ENCODE measurements around the gene IGF1R.

The IGF1R gene

DNA sequence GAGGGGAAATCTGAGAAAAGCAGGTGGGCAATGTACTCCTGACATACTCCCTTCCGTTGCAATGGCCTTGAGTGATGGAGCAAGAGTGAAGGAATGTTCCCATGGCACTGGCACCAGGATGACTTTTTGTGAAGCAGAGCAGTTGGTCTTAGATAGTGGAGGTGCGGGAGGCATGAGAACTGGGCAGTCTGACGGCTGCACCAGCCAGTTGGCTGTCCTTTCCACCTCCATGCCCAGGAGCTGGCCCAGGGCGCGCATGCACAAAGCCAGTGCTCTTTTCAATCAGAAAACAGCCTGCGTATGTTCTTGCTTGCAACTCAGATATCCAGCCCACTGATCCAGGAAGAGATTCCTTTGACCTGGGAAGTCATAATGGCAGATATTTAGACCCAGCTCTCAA is 222.4 kb downstream of the IGF1R start:
- no peak for DNase-seq

GRCh38 chr15:98872774-98873173 is 224.4 kb downstream of the IGF1R start:
- no peak for DNase-seq

DNA sequence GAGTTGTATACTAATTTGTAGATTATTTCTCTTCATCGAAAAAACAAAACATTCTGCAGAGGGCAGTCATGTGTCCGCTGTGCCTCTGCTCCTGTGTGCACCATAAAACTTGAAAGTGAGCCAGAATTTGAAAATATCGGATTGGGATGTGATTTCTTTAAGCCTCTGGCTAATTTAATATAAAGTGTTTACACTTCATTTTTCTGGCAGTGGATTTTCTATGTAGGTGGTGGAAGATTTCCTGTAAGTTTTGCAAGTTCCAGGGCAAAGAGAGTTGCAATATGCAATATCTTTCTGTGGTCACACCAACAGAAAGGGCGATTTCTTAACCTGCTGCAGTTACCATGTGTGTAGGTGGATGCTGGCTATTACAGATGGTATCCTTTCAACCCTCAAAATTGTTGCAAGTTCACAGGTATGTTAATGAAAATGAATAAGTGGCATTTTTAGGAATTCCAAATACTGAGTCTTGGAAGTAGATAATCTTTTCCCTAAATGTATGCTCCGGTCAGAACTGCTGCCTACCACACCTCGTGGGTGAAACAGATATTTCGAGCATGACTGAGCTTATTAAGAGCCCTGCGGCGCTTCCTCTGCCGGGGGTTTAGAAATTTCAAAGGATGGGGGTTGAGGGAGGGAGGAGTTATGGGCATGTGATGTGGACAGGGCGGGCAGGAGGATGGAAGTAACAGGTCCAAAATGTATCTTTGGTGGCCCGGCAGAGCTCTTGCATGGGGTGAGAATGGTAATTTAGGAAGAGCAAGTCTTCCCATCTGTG is 225.3 kb downstream of the IGF1R start:
- DNase-seq: no peak

DNA sequence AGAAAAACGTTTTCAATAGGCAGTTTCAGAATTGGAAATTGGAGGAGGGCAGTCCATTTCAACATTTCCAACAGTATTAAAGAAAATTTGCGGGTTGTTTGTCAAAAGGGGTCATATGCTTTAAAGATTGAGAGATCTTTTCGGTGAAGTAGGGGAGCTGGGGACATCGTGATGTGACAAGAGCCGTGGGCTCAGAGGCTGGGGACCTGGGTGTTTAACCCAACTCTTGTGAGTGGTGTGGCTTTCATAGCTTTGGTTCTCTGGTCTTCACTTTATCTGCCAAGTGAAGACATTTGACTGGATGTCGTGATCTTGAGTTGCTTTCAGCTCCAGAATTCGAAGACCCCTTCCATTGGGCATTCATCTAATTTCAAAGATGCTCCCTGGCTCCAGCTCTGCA is 226.0 kb downstream of the IGF1R start:
- DNase-seq: no peak

DNA sequence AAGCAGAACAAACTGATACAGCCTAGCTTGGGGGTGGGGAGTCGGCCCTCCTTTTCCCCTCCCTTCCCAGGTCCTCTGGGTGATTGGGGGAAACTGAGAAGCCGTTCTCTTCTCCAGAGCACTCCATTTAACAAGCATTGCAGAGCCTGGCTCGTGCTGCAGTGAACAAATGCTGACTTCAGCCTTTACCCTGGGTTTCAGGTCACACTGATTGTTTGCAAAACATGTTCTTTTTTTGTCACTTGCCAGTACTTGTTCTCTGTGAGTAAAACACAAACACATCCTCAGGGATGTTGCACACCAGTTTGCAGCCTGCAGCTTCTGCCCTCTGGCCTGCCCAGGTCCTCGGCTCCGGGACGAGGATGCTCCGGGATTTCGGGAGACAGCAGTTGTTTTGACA is 226.4 kb downstream of the IGF1R start:
- no peak for DNase-seq

- DNase-seq: no peak
Observed at GRCh38 chr15:98875309-98875708, 227.0 kb downstream of the IGF1R start.

GRCh38 chr15:98876451-98877369 is 228.4 kb downstream of the IGF1R start:
- no peak for DNase-seq

- DNase-seq: no peak
Observed at GRCh38 chr15:98878172-98878571, 229.8 kb downstream of the IGF1R start.

- no peak for DNase-seq
Observed at GRCh38 chr15:98878862-98879261, 230.5 kb downstream of the IGF1R start.

DNA sequence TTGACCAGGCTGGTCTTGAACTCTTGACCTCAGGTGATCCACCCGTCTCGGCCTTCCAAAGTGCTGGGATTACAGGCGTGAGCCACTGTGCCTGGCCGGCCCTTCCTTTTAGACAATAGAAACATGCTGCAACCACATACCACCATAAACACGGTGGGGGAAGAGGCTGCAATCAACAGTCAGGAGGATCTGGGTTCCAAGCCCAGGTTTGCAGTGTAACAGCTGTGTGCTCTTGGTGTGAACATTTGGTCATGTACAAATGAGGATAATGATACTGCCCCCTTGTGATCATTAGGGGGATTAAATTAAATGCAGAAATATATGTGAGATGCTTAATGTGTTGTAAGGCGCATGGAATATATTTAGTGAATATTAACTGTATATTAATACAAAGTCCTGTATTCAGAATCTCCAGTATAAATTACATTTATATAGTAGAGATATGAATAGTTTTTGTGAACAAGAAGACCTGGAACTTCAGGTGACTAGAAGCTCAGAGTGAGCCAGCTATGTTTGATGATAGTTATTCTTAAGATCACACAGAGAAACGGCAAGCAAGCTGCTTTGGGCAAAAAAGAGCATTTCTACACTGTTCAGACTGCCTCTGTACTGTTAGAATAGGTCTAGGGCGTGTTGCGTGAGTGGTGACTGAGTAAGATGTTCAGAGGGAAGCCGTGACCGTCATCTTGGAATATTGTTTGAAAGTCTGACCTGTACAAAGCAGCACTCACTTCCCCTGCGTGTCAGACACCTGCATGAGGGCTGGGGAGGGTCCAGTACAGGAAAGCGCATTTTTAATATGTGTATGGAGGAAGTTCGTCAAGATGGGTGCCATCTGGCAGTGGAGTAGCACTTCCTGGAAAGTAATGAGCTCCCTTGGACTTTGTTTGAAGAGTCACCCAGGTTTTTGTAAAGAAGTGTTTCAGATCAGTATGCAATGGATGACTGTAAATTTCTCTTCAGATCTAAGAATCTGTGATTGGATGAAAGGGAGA is 233.5 kb downstream of the IGF1R start:
- DNase-seq: peak; percentile 5

- DNase-seq: no peak
Observed at GRCh38 chr15:98883478-98883877, 235.1 kb downstream of the IGF1R start.

GRCh38 chr15:98884894-98885293 is 236.6 kb downstream of the IGF1R start:
- no peak for DNase-seq

- DNase-seq: no peak
Observed at GRCh38 chr15:98887976-98888375, 239.6 kb downstream of the IGF1R start.

DNA sequence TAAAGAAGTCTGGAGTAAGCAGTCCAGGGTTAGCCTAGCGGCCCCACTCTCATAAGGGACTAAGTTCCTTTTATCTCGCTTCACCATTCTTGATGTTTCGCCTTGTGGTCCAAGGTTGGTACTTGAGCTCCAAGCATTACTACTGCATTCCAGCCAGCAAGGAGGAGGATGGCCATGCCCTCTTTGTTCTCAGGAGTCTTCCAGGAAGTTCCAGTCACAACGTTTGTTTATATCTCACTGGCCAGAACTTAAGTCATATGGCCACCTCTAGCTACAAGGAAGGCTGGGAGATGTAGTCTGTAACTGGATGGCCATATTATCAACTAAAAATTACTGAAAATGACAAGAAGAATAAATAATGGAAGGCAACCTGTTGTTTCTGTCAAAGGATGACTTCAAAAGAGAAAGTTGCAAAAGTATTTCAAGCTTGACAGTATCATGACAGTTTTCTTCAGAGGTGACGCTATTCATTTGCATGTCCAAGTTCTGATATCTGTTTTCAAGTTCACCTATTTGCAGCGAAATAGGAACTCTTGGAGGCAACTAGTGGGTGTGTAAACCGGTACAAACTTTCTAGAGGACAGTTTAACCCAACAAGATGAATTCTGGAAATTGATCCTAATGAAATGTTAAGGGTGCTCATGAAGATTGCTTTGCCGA is 240.6 kb downstream of the IGF1R start:
- no peak for DNase-seq

DNA sequence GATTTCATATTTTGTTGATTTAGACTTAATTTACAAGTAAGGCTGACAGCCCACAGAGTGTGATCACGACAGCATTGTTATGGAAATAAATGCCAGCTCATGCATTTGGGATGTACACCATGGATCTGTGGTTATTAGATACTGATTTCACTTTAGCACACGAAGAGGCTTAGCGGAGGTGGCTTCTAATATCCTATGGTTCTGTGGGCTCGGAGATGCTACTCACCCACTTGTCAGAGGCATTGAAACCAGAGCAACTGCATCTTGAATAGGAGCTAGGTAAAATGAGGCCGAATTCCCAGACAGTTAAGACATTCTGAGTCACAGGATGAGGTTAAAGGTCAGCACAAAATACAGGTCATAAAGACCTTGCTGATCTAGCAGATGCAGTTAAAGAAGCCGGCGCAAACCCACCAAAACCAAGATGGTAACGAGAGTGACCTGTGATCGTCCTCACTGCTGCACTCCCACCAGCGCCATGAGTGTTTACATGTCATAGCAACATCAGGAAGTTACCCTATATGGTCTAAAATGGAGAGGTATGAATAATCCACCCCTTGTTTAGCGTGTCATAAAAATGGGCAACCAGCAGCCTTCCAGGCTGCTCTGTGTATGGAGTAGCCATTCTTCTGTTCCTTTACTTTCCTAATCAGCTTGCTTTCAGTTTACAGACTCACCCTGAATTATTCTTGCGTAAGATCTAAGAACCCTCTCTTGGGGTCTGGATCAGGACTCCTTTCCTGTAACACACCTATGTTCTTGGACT is 241.8 kb downstream of the IGF1R start:
- DNase-seq: no peak

DNA sequence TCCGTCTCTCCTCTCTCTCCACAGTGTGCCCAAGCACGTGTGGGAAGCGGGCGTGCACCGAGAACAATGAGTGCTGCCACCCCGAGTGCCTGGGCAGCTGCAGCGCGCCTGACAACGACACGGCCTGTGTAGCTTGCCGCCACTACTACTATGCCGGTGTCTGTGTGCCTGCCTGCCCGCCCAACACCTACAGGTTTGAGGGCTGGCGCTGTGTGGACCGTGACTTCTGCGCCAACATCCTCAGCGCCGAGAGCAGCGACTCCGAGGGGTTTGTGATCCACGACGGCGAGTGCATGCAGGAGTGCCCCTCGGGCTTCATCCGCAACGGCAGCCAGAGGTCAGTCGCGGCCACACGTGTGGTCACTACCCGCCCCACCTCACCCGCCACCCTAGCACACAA is 243.0 kb downstream of the IGF1R start:
- no peak for DNase-seq

- no peak for DNase-seq
Observed at GRCh38 chr15:98893401-98893800, 245.1 kb downstream of the IGF1R start.

DNA sequence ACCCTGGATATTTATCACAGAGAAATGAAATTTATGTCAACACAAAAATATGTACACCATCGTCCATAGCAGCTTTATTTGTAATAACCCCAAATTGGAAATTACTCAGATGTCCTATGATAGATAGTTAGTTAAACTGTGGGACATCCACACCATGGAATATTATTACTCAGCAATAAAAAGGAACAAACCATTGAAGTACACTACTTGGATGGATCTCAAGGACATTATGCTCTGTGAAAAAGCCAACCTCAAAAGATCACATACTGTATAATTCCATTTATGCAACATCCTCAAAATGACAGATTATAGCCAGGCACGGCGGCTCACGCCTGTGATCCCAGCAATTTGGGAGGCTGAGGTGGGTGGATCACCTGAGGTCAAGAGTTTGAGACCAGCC is 246.0 kb downstream of the IGF1R start:
- DNase-seq: no peak

DNA sequence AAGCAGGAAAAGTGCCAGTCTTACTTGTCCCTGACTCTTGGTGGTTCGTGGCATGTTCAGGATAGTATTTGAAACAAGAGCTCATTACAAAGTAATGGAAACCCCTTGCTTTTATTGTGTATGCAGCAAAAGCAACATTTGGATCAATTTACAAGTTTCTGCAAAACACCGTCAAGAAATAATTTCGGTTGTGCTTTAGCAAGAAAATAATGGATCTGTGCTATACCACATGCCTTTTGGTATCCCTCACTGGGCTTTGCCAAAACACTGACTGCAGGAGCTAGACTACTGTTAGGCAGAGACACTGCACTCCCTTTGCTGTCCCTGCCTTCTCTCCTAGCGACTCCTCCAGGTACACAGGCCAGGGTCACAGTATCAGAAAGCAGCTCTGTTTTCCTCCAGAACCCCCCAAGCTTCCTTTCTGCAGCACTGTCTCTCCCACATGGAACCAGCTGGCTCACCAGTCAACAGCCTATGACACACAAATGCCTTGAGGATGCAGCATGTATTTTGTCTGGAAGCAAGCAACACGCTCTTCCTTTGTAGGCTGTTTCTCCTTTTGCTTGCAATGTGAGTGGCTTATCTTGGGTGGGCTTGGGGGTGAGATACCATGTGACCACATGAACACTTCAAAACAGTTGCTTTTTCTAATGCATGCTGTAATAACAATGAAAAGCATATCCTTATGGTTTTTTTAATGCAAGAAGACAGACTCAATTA is 247.8 kb downstream of the IGF1R start:
- no peak for DNase-seq

DNA sequence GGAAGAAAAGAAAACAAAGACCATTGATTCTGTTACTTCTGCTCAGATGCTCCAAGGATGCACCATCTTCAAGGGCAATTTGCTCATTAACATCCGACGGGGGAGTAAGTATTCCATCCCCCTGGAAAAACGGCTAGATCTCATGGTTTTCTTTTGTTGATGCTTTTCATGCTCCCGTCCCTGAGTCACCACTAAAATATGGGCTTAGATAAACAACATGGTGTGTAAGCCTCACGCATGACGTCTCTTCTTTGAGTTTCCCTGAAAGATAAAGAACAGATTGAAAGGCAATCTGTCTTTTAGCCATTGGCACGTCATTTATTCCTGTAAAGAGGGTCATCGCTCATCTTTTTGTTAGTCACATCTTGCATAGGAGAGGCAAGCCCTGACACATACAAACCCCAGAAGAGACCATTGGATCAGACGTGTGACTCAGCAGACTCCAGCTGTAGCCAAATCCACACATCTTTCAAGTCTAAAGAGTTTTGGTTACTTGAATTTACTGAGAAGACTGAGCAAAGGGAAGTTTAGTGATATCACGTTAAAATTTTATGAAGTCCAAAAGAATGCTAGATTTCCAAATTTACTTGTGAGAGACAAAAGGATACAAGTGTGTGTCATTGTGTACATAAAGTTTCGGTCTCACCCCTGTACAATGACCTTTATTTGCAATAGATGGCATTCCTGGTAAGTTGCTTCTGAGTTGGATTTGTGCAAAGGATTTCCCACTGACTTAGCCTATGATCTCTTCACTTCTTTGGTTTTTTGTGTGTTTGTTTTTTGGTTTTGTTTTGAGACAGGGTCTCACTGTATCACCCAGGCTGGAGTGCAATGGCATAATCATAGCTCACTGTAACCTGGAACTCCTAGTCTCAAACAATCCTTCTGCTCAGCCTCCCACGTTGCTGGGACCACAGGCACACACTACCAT is 248.7 kb downstream of the IGF1R start:
- no peak for DNase-seq

Measured in DMS153 (cell line).